Activated naive CD4-positive, alpha-beta T cell treated with anti-CD3 and anti-CD28 coated beads, Interleukin-2, amount 10 ng/mL, durations not matched to agents 7 days and 5 days (primary cell): ENCODE measurements around the gene MOB3C.

Experiments
- CTCF ChIA-PET: fragments of 350-600 bp; sonication (Branson Sonifier 250); formaldehyde crosslinking; loops from one replicate; lab custom pipeline; 2021; ENCODE audit warnings: antibody characterized with exemption; lab: Charles Lee
- DNase-seq: peaks from one replicate; pipeline ENCODE4 v3.0.0-alpha.2; 2020
- H3K27ac Mint-ChIP-seq: one replicate; pipeline ENCODE4 v1.8.0; 2021; ENCODE audit warnings: mild to moderate bottlenecking, moderate library complexity, mixed read lengths
- H3K27me3 Mint-ChIP-seq: one replicate; pipeline ENCODE4 v1.8.0; 2021; ENCODE audit warnings: mild to moderate bottlenecking, mixed read lengths
- H3K36me3 Mint-ChIP-seq: one replicate; pipeline ENCODE4 v1.8.0; 2021; ENCODE audit warnings: mixed read lengths
- H3K4me1 Mint-ChIP-seq: one replicate; pipeline ENCODE4 v1.8.0; 2021; ENCODE audit warnings: mixed read lengths
- H3K4me3 Mint-ChIP-seq: one replicate; pipeline ENCODE4 v1.8.0; 2021; ENCODE audit warnings: mild to moderate bottlenecking, moderate library complexity, mixed read lengths
- H3K9me3 Mint-ChIP-seq: one replicate; pipeline ENCODE4 v1.8.0; 2021; ENCODE audit warnings: mixed read lengths

MOB3C gene

GRCh38 chr1:46649764-46650163 lies 33.2 kb upstream of the MOB3C start:
- Mint-ChIP-seq H3K27me3 (no peaks in the 10 kb centered on the region), H3K4me3 (no peak overlapping the region), H3K4me1 (no peaks in the 10 kb centered on the region), H3K27ac (no peak overlapping the region), H3K9me3 (peaks cover 5% of the 10 kb centered on the region), H3K36me3 (peaks cover 55% of the 10 kb centered on the region)
- DNase-seq: no peak
- CTCF ChIA-PET: interaction anchor here (2.2 kb wide), 1 partner anchor 76 kb away, joined by 5 read pairs; no protein-coding TSS in a partner anchor

GRCh38 chr1:46647611-46648010 lies 31.0 kb upstream of the MOB3C start:
- DNase-seq: no peak
- H3K27ac Mint-ChIP-seq: no peak overlapping the region
- H3K4me1 Mint-ChIP-seq: no peaks in the 10 kb centered on the region
- H3K4me3 Mint-ChIP-seq: no peak overlapping the region
- peaks cover 5% of the 10 kb centered on the region for H3K9me3 Mint-ChIP-seq
- CTCF ChIA-PET: interaction anchor here (0.9 to 2.2 kb wide), 2 partner anchors 78 to 113 kb away, joined by 3 to 5 read pairs; a partner anchor contains a TSS
- H3K27me3 Mint-ChIP-seq: no peaks in the 10 kb centered on the region
- peaks cover 48% of the 10 kb centered on the region for H3K36me3 Mint-ChIP-seq

GRCh38 chr1:46646844-46647243 lies 30.2 kb upstream of the MOB3C start:
- CTCF ChIA-PET: interaction anchor here (0.9 kb wide), 1 partner anchor 112 kb away, joined by 3 read pairs; a partner anchor contains a TSS
- Mint-ChIP-seq H3K9me3 (peaks cover 5% of the 10 kb centered on the region), H3K4me3 (no peak overlapping the region), H3K4me1 (no peaks in the 10 kb centered on the region), H3K36me3 (peaks cover 44% of the 10 kb centered on the region), H3K27ac (no peak overlapping the region), H3K27me3 (no peaks in the 10 kb centered on the region)
- no peak for DNase-seq

GRCh38 chr1:46646331-46646730 lies 29.7 kb upstream of the MOB3C start:
- no peak for DNase-seq
- Mint-ChIP-seq H3K4me1 (no peaks in the 10 kb centered on the region), H3K9me3 (peaks cover 5% of the 10 kb centered on the region), H3K27me3 (no peaks in the 10 kb centered on the region), H3K27ac (no peak overlapping the region), H3K36me3 (peaks cover 47% of the 10 kb centered on the region), H3K4me3 (no peak overlapping the region)
- CTCF ChIA-PET: no interaction called here

GRCh38 chr1:46645815-46646214 lies 29.2 kb upstream of the MOB3C start:
- CTCF ChIA-PET: no interaction called here
- Mint-ChIP-seq H3K4me1 (no peaks in the 10 kb centered on the region), H3K27ac (no peak overlapping the region), H3K4me3 (no peak overlapping the region), H3K36me3 (peaks cover 45% of the 10 kb centered on the region), H3K9me3 (peaks cover 5% of the 10 kb centered on the region), H3K27me3 (no peaks in the 10 kb centered on the region)
- no peak for DNase-seq

- CTCF ChIA-PET: no interaction called here
- H3K4me1 Mint-ChIP-seq: no peaks in the 10 kb centered on the region
- no peak for DNase-seq
- H3K4me3 Mint-ChIP-seq: no peak overlapping the region
- H3K9me3 Mint-ChIP-seq: no peaks in the 10 kb centered on the region
- H3K27ac Mint-ChIP-seq: no peak overlapping the region
- H3K36me3 Mint-ChIP-seq: peaks cover 26% of the 10 kb centered on the region
- no peaks in the 10 kb centered on the region for H3K27me3 Mint-ChIP-seq
Observed at GRCh38 chr1:46643368-46643775, 26.8 kb upstream of the MOB3C start.

- H3K36me3 Mint-ChIP-seq: peaks cover 22% of the 10 kb centered on the region
- no peak for DNase-seq
- H3K4me3 Mint-ChIP-seq: no peak overlapping the region
- no peaks in the 10 kb centered on the region for H3K4me1 Mint-ChIP-seq
- H3K27me3 Mint-ChIP-seq: no peaks in the 10 kb centered on the region
- H3K9me3 Mint-ChIP-seq: no peaks in the 10 kb centered on the region
- no peak overlapping the region for H3K27ac Mint-ChIP-seq
- CTCF ChIA-PET: interaction anchor here (1.2 kb wide), 1 partner anchor 83 kb away, joined by 5 read pairs; no protein-coding TSS in a partner anchor
Observed at GRCh38 chr1:46642115-46642680, 25.6 kb upstream of the MOB3C start.

GRCh38 chr1:46639547-46639946 lies 22.9 kb upstream of the MOB3C start:
- H3K4me1 Mint-ChIP-seq: no peaks in the 10 kb centered on the region
- no peaks in the 10 kb centered on the region for H3K9me3 Mint-ChIP-seq
- DNase-seq: no peak
- no peak overlapping the region for H3K27ac Mint-ChIP-seq
- no peaks in the 10 kb centered on the region for H3K27me3 Mint-ChIP-seq
- H3K36me3 Mint-ChIP-seq: peaks cover 23% of the 10 kb centered on the region
- CTCF ChIA-PET: no interaction called here
- no peak overlapping the region for H3K4me3 Mint-ChIP-seq

GRCh38 chr1:46638921-46639320 lies 22.3 kb upstream of the MOB3C start:
- Mint-ChIP-seq H3K4me3 (no peak overlapping the region), H3K27ac (no peak overlapping the region), H3K36me3 (peaks cover 23% of the 10 kb centered on the region), H3K9me3 (no peaks in the 10 kb centered on the region), H3K4me1 (no peaks in the 10 kb centered on the region), H3K27me3 (no peaks in the 10 kb centered on the region)
- CTCF ChIA-PET: no interaction called here
- DNase-seq: no peak

GRCh38 chr1:46637444-46638083 lies 21.0 kb upstream of the MOB3C start:
- DNase-seq: no peak
- no peaks in the 10 kb centered on the region for H3K4me1 Mint-ChIP-seq
- no peaks in the 10 kb centered on the region for H3K9me3 Mint-ChIP-seq
- no peaks in the 10 kb centered on the region for H3K27me3 Mint-ChIP-seq
- no peak overlapping the region for H3K4me3 Mint-ChIP-seq
- peaks cover 23% of the 10 kb centered on the region for H3K36me3 Mint-ChIP-seq
- CTCF ChIA-PET: no interaction called here
- no peak overlapping the region for H3K27ac Mint-ChIP-seq

GRCh38 chr1:46635205-46635604 lies 18.6 kb upstream of the MOB3C start:
- no peak overlapping the region for H3K27ac Mint-ChIP-seq
- H3K4me1 Mint-ChIP-seq: no peaks in the 10 kb centered on the region
- no peak for DNase-seq
- CTCF ChIA-PET: no interaction called here
- H3K36me3 Mint-ChIP-seq: peaks cover 17% of the 10 kb centered on the region
- no peaks in the 10 kb centered on the region for H3K27me3 Mint-ChIP-seq
- H3K4me3 Mint-ChIP-seq: no peak overlapping the region
- H3K9me3 Mint-ChIP-seq: no peaks in the 10 kb centered on the region

- CTCF ChIA-PET: no interaction called here
- Mint-ChIP-seq H3K4me3 (no peak overlapping the region), H3K27me3 (no peaks in the 10 kb centered on the region), H3K36me3 (peaks cover 16% of the 10 kb centered on the region), H3K27ac (no peak overlapping the region), H3K9me3 (no peaks in the 10 kb centered on the region), H3K4me1 (no peaks in the 10 kb centered on the region)
- no peak for DNase-seq
Observed at GRCh38 chr1:46630719-46631118, 14.1 kb upstream of the MOB3C start.

- CTCF ChIA-PET: interaction anchor here (1.2 to 3.4 kb wide), 3 partner anchors 20 to 101 kb away, joined by 3 to 19 read pairs (median 3); partner anchors contain the start of gene MKNK1
- H3K4me3 Mint-ChIP-seq: no peak overlapping the region
- H3K4me1 Mint-ChIP-seq: peaks cover 5% of the 10 kb centered on the region
- DNase-seq: no peak
- peaks cover 16% of the 10 kb centered on the region for H3K27me3 Mint-ChIP-seq
- H3K36me3 Mint-ChIP-seq: no peaks in the 10 kb centered on the region
- H3K9me3 Mint-ChIP-seq: no peaks in the 10 kb centered on the region
- no peak overlapping the region for H3K27ac Mint-ChIP-seq
Observed at GRCh38 chr1:46623743-46624644, 7.4 kb upstream of the MOB3C start.

GRCh38 chr1:46622344-46622743 lies 5.7 kb upstream of the MOB3C start:
- H3K9me3 Mint-ChIP-seq: no peaks in the 10 kb centered on the region

More at GRCh38 chr1:46622344-46622743, 5.7 kb upstream of the MOB3C start:
- peaks cover 25% of the 10 kb centered on the region for H3K27me3 Mint-ChIP-seq
- H3K4me3 Mint-ChIP-seq: no peak overlapping the region
- peaks cover 9% of the 10 kb centered on the region for H3K4me1 Mint-ChIP-seq
- H3K27ac Mint-ChIP-seq: no peak overlapping the region
- no peaks in the 10 kb centered on the region for H3K36me3 Mint-ChIP-seq
- DNase-seq: peak; percentile 37
- CTCF ChIA-PET: interaction anchor here (0.7 to 3.4 kb wide), 7 partner anchors 13 to 105 kb away, joined by 3 to 19 read pairs (median 3); partner anchors contain the start of gene MKNK1
